PC-9 (cell line): Measurements from ENCODE around the gene SMURF1. TPM values are rescaled to one million over a fixed set of nuclear protein-coding genes. Genes with fewer than 3 reads are reported as not detected.

Experiments
- BruUV-seq: library from RNA; stranded (reverse); fragments of 400-500 nt; replicated peaks from 2 replicates; lab custom pipeline; 2021; lab: Mats Ljungman, UMichigan
- CTCF ChIA-PET: fragments of 300-600 bp; sonication (Branson Sonifier 250); formaldehyde crosslinking; loops from one replicate; lab custom pipeline; 2022; ENCODE audit warnings: antibody characterized with exemption; lab: Charles Lee
- POLR2A ChIA-PET: fragments of 300-600 bp; sonication (Branson Sonifier 250); formaldehyde crosslinking; loops from one replicate; lab custom pipeline; 2022; ENCODE audit warnings: antibody characterized with exemption; ENCODE audit not compliant: unreplicated experiment; lab: Charles Lee
- DNase-seq, 2 experiments: peaks; one replicate each; pipeline versions ENCODE4 v3.0.0 to v3.0.0-alpha.2; 2015 to 2022; ENCODE audit warnings: mixed read lengths in 1 of 2
- H2AFZ ChIP-seq: fragments of 200-600 bp; sonication (generic); 2 replicates; pipeline ENCODE4 v1.8.1; 2017; ENCODE audit warnings: antibody characterized with exemption
- H3F3A ChIP-seq: fragments of 200-600 bp; sonication (generic); 2 replicates; pipeline ENCODE4 v1.8.1; 2017; ENCODE audit warnings: antibody characterized with exemption, mild to moderate bottlenecking, low read depth; ENCODE audit not compliant: insufficient read depth
- H3K27ac ChIP-seq: fragments of 200-600 bp; sonication (generic); 2 replicates; pipeline ENCODE4 v1.6.1; 2016; ENCODE audit warnings: mixed run types
- H3K27me3 ChIP-seq: fragments of 200-600 bp; sonication (generic); 2 replicates; pipeline ENCODE4 v1.6.1; 2016; ENCODE audit warnings: low read depth, mixed run types; ENCODE audit not compliant: insufficient read depth
- H3K36me3 ChIP-seq: fragments of 200-600 bp; sonication (generic); 2 replicates; pipeline ENCODE4 v1.6.1; 2016; ENCODE audit warnings: low read depth, mixed run types
- H3K4me1 ChIP-seq: fragments of 200-600 bp; sonication (generic); replicated peaks from 2 replicates; pipeline ENCODE4 v1.6.1; 2016; ENCODE audit warnings: mixed run types; ENCODE audit not compliant: insufficient read depth
- H3K4me2 ChIP-seq: fragments of 200-600 bp; sonication (generic); 2 replicates; pipeline ENCODE4 v1.6.1; 2017; ENCODE audit warnings: mixed run types
- H3K4me3 ChIP-seq: fragments of 200-600 bp; sonication (generic); 2 replicates; pipeline ENCODE4 v1.6.1; 2016; ENCODE audit warnings: mixed run types
- H3K79me2 ChIP-seq: fragments of 200-600 bp; sonication (generic); 2 replicates; pipeline ENCODE4 v1.6.1; 2017; ENCODE audit warnings: low read depth, mixed run types
- H3K9me2 ChIP-seq: fragments of 200-600 bp; sonication (generic); 2 replicates; pipeline ENCODE4 v1.8.1; 2017; ENCODE audit warnings: mild to moderate bottlenecking; ENCODE audit not compliant: insufficient read depth
- H3K9me3 ChIP-seq: fragments of 200-600 bp; sonication (generic); 2 replicates; pipeline ENCODE4 v1.8.1; 2016; ENCODE audit warnings: low read depth; ENCODE audit not compliant: insufficient read depth
- H4K20me1 ChIP-seq: fragments of 200-600 bp; sonication (generic); 2 replicates; pipeline ENCODE4 v1.8.1; 2017; ENCODE audit not compliant: insufficient read depth
- CTCF ChIP-seq: fragments of 200-600 bp; sonication (generic); conservative IDR thresholded peaks from 2 replicates; pipeline ENCODE4 v1.6.1; 2017; ENCODE audit warnings: mixed run types, antibody characterized with exemption, mild to moderate bottlenecking, moderate library complexity
- EZH2 ChIP-seq: fragments of 200-600 bp; sonication (generic); IDR thresholded peaks from 2 replicates; pipeline ENCODE4 v1.8.0; 2017; ENCODE audit warnings: antibody characterized with exemption, low read depth
- intact Hi-C: fragments of 100-400 bp; cut with micrococcal nuclease; formaldehyde crosslinking; loops from one replicate; pipeline ENCODE4 v1.10.0; 2022; ENCODE audit not compliant: unreplicated experiment
- total RNA-seq: library from RNA; stranded (reverse); gene quantifications from 2 replicates; pipeline ENCODE4 v1.2.3, GENCODE V29; 2021

SMURF1 gene
- total RNA-seq, 1 experiment from 2014 or later, result 53.2 TPM

- H3K27me3 ChIP-seq, result no peaks in the 10 kb centered on the region
- no peak overlapping the region for H3K4me3 ChIP-seq
- ChIA-PET POLR2A (interaction anchor here (0.6 kb wide), 2 partner anchors 10 to 72 kb away, joined by 3 to 4 read pairs; no protein-coding TSS in a partner anchor), CTCF (interaction anchor here (0.5 to 0.7 kb wide), 3 partner anchors 45 to 197 kb away, joined by 3 to 4 read pairs (median 3); no protein-coding TSS in a partner anchor)
- peaks cover 9% of the 10 kb centered on the region for H4K20me1 ChIP-seq
- peaks cover 53% of the 10 kb centered on the region for H3F3A ChIP-seq
- TF ChIP-seq EZH2, result no peak
- no peak for TF ChIP-seq CTCF
- H3K9me3 ChIP-seq, result peaks cover 3% of the 10 kb centered on the region; the same call in 1 of the 2 replicates
- BruUV-seq, result no TSS peak
- intact Hi-C loops, result loop anchor here (5.0 kb wide), 1 partner anchor 49 kb away; no protein-coding TSS in a partner anchor
- no peak for DNase-seq
- no peaks in the 10 kb centered on the region for H3K9me2 ChIP-seq
- H3K27ac ChIP-seq, result no peak overlapping the region
- peaks cover 100% of the 10 kb centered on the region for H3K79me2 ChIP-seq
- H2AFZ ChIP-seq, result no peak overlapping the region
- peaks cover 30% of the 10 kb centered on the region for H3K36me3 ChIP-seq
- H3K4me1 ChIP-seq, result peaks cover 39% of the 10 kb centered on the region
- H3K4me2 ChIP-seq, result no peak overlapping the region
Measured at GRCh38 chr7:99121496-99122021, 22.3 kb downstream of the SMURF1 start.

- intact Hi-C loops, result loop anchor here (5.0 kb wide), 1 partner anchor 49 kb away; no protein-coding TSS in a partner anchor
- H3K4me3 ChIP-seq, result no peak overlapping the region
- H4K20me1 ChIP-seq, result peaks cover 12% of the 10 kb centered on the region
- ChIA-PET POLR2A (interaction anchor here (0.6 kb wide), 1 partner anchor 73 kb away, joined by 4 read pairs; no protein-coding TSS in a partner anchor), CTCF (interaction anchor here (0.5 to 0.9 kb wide), 3 partner anchors 9 to 72 kb away, joined by 3 to 8 read pairs (median 4); no protein-coding TSS in a partner anchor)
- no TSS peak for BruUV-seq
- peaks cover 59% of the 10 kb centered on the region for H3F3A ChIP-seq
- H3K9me2 ChIP-seq, result no peaks in the 10 kb centered on the region
- peaks cover 3% of the 10 kb centered on the region; the same call in 1 of the 2 replicates for H3K9me3 ChIP-seq
- no peak overlapping the region for H3K27ac ChIP-seq
- peaks cover 33% of the 10 kb centered on the region for H3K36me3 ChIP-seq
- no peak for TF ChIP-seq CTCF
- TF ChIP-seq EZH2, result no peak
- H3K27me3 ChIP-seq, result no peaks in the 10 kb centered on the region
- no peak overlapping the region for H2AFZ ChIP-seq
- DNase-seq, result no peak
- H3K4me1 ChIP-seq, result peaks cover 33% of the 10 kb centered on the region
- H3K4me2 ChIP-seq, result no peak overlapping the region
- peaks cover 100% of the 10 kb centered on the region for H3K79me2 ChIP-seq
Measured at GRCh38 chr7:99120916-99121315, 23.0 kb downstream of the SMURF1 start.

GRCh38 chr7:99120501-99120900 lies 23.4 kb downstream of the SMURF1 start:
- no TSS peak for BruUV-seq
- peaks cover 14% of the 10 kb centered on the region for H4K20me1 ChIP-seq
- POLR2A ChIA-PET, result interaction anchor here (0.5 kb wide), 1 partner anchor 22 kb away, joined by 25 read pairs; no protein-coding TSS in a partner anchor

More at GRCh38 chr7:99120501-99120900, 23.4 kb downstream of the SMURF1 start:
- Histone ChIP-seq H3K36me3 (peaks cover 36% of the 10 kb centered on the region), H3K79me2 (peaks cover 100% of the 10 kb centered on the region), H3K4me3 (no peak overlapping the region), H3K9me2 (no peaks in the 10 kb centered on the region), H3K9me3 (peaks cover 3% of the 10 kb centered on the region; the same call in 1 of the 2 replicates), H3K27me3 (no peaks in the 10 kb centered on the region), H3K27ac (no peak overlapping the region), H3K4me1 (peaks cover 29% of the 10 kb centered on the region), H3K4me2 (no peak overlapping the region), H3F3A (peaks cover 59% of the 10 kb centered on the region), H2AFZ (no peak overlapping the region)
- intact Hi-C loops, result loop anchor here (5.0 kb wide), 1 partner anchor 48 kb away; no protein-coding TSS in a partner anchor
- no peak for DNase-seq
- CTCF ChIA-PET, result interaction anchor here (0.9 kb wide), 1 partner anchor 9 kb away, joined by 8 read pairs; no protein-coding TSS in a partner anchor
- no peak for TF ChIP-seq EZH2
- TF ChIP-seq CTCF, result no peak
